ENCODE measurements around the gene CCDC88B. TPM values are rescaled to one million over a fixed set of nuclear protein-coding genes. Genes with fewer than 3 reads are reported as not detected.

CCDC88B gene
- polyA plus RNA-seq, 1 experiment: 0.66 TPM

DNA sequence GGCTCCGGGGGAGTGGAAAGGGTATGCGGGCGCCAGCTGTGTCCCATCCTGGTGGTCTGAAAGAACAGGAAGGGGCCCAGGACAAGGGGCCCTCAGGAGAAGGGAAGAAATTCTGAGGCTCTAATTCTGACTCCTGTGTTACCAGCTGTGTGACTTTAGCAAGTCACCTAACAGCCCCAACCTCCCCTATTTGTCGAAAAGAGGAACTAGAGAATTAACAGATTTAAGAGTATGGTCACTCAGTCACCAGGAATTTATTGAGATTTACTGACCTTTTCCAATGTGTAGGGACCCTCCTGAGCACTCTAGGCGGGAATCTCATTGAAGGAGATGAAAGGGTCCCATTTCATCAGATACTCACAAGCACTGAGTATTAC lies 33.6 kb downstream of the CCDC88B start:
- no peak for TF ChIP-seq CTCF (IDR thresholded peaks at IDR 0.05; ENCODE audit: insufficient read depth, low read depth, low read length)
- POLR2A ChIA-PET: no interaction called here
- Histone ChIP-seq H3K4me3 (ENCODE audit: low read depth, low read length) (no peak overlapping the region), H3K27me3 (ENCODE audit: control insufficient read depth, insufficient read depth, low read length) (no peaks in the 10 kb centered on the region; the same call in 1 of the 2 replicates), H3K36me3 (ENCODE audit: control insufficient read depth, insufficient read depth, low read length) (peaks cover 12% of the 10 kb centered on the region)
- CTCF ChIA-PET: interaction anchor here (1.0 to 2.0 kb wide), 2 partner anchors 11 to 76 kb away, joined by 3 to 5 read pairs; no protein-coding TSS in a partner anchor
- no peak for DNase-seq (ENCODE audit: low read depth)

DNA sequence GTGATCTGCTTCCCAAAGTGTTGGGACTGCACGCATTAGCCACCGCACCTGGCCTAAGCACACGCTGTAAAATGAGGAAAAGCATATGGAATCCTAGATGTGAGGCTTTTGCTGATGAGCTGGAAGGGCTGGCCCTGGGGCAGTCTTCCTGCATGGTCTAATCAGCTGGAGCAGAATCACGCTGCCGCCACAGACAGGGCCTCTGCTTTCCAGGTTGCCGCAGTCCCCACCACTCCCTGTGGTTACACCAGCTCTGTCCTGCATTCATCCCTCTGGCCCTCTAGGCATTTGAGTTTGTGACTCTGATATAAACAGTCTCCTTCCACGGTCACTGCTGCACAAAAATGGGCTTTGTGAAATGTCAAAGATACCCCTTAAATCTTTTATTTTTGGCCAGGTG lies 36.1 kb downstream of the CCDC88B start:
- TF ChIP-seq CTCF (IDR thresholded peaks at IDR 0.05; ENCODE audit: insufficient read depth, low read depth, low read length): no peak

GRCh38 chr11:64378335-64378880 lies 38.4 kb downstream of the CCDC88B start:
- DNase-seq (ENCODE audit: low read depth): no peak
- Histone ChIP-seq H3K36me3 (ENCODE audit: control insufficient read depth, insufficient read depth, low read length) (no peaks in the 10 kb centered on the region), H3K4me3 (ENCODE audit: low read depth, low read length) (no peak overlapping the region), H3K27me3 (ENCODE audit: control insufficient read depth, insufficient read depth, low read length) (peaks cover 8% of the 10 kb centered on the region)
- CTCF ChIA-PET: interaction anchor here (0.6 to 0.9 kb wide), 2 partner anchors 14 to 172 kb away, joined by 3 read pairs; no protein-coding TSS in a partner anchor
- TF ChIP-seq CTCF (IDR thresholded peaks at IDR 0.05; ENCODE audit: insufficient read depth, low read depth, low read length): no peak
- POLR2A ChIA-PET: no interaction called here

More for the DNA sequence above, 36.1 kb downstream of the CCDC88B start:
- H3K27me3 ChIP-seq (ENCODE audit: control insufficient read depth, insufficient read depth, low read length): peaks cover 4% of the 10 kb centered on the region
- ChIA-PET POLR2A (no interaction called here), CTCF (interaction anchor here (1.3 kb wide), 1 partner anchor 73 kb away, joined by 4 read pairs; no protein-coding TSS in a partner anchor)
- no peak overlapping the region for H3K4me3 ChIP-seq (ENCODE audit: low read depth, low read length)
- peaks cover 2% of the 10 kb centered on the region; the same call in 1 of the 2 replicates for H3K36me3 ChIP-seq (ENCODE audit: control insufficient read depth, insufficient read depth, low read length)
- DNase-seq (ENCODE audit: low read depth): no peak

GRCh38 chr11:64379160-64379559 lies 39.2 kb downstream of the CCDC88B start:
- TF ChIP-seq CTCF (IDR thresholded peaks at IDR 0.05; ENCODE audit: insufficient read depth, low read depth, low read length): no peak
- CTCF ChIA-PET: no interaction called here
- DNase-seq (ENCODE audit: low read depth): no peak
- Histone ChIP-seq H3K36me3 (ENCODE audit: control insufficient read depth, insufficient read depth, low read length) (no peaks in the 10 kb centered on the region), H3K27me3 (ENCODE audit: control insufficient read depth, insufficient read depth, low read length) (peaks cover 8% of the 10 kb centered on the region), H3K4me3 (ENCODE audit: low read depth, low read length) (no peak overlapping the region)
- POLR2A ChIA-PET: no interaction called here

DNA sequence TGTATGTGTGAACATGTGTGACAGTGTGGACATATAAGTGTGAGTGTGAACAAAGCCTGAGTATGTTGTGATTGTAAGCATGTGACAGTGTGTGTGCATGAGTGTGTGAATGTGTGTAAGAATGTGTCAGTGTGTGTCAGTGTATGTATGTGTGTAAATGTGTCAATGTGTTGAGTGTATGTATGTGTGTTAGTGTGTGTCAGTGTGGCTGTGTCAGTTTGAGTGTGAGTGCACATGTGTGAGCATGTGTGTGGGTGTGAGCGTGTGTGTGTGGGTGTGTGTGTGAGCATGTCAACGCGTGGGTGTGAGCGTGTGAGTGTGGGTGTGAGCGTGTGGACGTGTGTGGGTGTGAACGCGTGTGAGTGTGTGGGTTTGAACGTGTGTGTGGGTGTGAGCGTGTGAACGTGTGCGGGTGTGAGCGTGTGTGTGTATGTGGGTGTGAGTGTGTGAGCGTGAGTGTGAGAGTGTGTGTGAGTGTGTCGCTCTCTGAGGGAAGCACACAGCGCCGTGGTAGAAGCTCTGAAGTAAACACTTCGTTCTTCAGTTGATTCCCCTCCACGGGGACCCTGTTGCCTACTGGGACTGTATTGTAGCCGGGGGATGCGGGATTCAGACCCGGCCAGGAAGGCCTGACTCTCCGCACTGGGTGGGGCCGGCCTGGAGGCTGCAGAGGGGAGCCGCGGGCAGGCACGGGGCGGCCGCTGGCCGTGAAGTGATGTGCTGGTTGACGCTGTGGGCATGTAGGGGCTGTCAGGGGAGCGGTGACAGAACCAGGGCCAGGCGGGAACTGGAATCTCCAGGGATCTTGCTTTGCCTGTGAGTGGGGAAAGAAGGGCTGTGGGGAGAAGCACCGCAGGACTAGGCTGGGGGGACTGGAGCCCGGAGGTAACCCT lies 40.1 kb downstream of the CCDC88B start:
- H3K36me3 ChIP-seq (ENCODE audit: control insufficient read depth, insufficient read depth, low read length): no peaks in the 10 kb centered on the region
- ChIA-PET POLR2A (no interaction called here), CTCF (no interaction called here)
- H3K27me3 ChIP-seq (ENCODE audit: control insufficient read depth, insufficient read depth, low read length): peaks cover 8% of the 10 kb centered on the region
- TF ChIP-seq CTCF (IDR thresholded peaks at IDR 0.05; ENCODE audit: insufficient read depth, low read depth, low read length): no peak
- H3K4me3 ChIP-seq (ENCODE audit: low read depth, low read length): no peak overlapping the region
- DNase-seq (ENCODE audit: low read depth): no peak

All from BJ (cell line).